CD4-positive, alpha-beta T cell treated with Interferon gamma for 1 hour (primary cell): Measurements from ENCODE around the gene STAM2.
"Not testable (repeated sequence)": the region's sequence is repeated elsewhere in the genome, so short reads cannot be mapped to it uniquely, and the experiment has no call there.

ENCODE experiments used
- DNase-seq: peaks from one replicate; pipeline ENCODE4 v3.0.0-alpha.2; 2020

Gene STAM2

GRCh38 chr2:152175368-152176112 lies at the start of gene STAM2:
Gene STAM2 (minus strand): TSS chr2:152175763. CDS start chr2:152175642, 121 bp downstream.
- DNase-seq, result peak; percentile 90

- no peak for DNase-seq
Measured at GRCh38 chr2:152223977-152224376, 48.4 kb upstream of the STAM2 start.

GRCh38 chr2:152222975-152223637 lies 47.5 kb upstream of the STAM2 start:
- DNase-seq, result no peak

GRCh38 chr2:152221839-152222238 lies 46.3 kb upstream of the STAM2 start:
- DNase-seq, result no peak

- DNase-seq, result no peak
Measured at GRCh38 chr2:152219077-152219828, 43.7 kb upstream of the STAM2 start.

GRCh38 chr2:152201466-152201830 lies 25.9 kb upstream of the STAM2 start:
- no peak for DNase-seq

- no peak for DNase-seq
Measured at GRCh38 chr2:152200565-152201465, 25.3 kb upstream of the STAM2 start.

GRCh38 chr2:152200101-152200500 lies 24.5 kb upstream of the STAM2 start:
- DNase-seq, result no peak

GRCh38 chr2:152198499-152198898 lies 22.9 kb upstream of the STAM2 start:
- no peak for DNase-seq

GRCh38 chr2:152197508-152198284 lies 22.1 kb upstream of the STAM2 start:
- not testable (repeated sequence) for DNase-seq

- no peak for DNase-seq
Measured at GRCh38 chr2:152189622-152190495, 14.3 kb upstream of the STAM2 start.

GRCh38 chr2:152186808-152187207 lies 11.2 kb upstream of the STAM2 start:
- not testable (repeated sequence) for DNase-seq

- DNase-seq, result no peak
Measured at GRCh38 chr2:152186262-152186661, 10.7 kb upstream of the STAM2 start.

- no peak for DNase-seq
Measured at GRCh38 chr2:152183401-152184073, 8.0 kb upstream of the STAM2 start.

- DNase-seq, result not testable (repeated sequence)
Measured at GRCh38 chr2:152177667-152178066, 2.1 kb upstream of the STAM2 start.

- DNase-seq, result no peak
Measured at GRCh38 chr2:152176113-152176714, 651 bp upstream of the STAM2 start.

- DNase-seq, result no peak
Measured at GRCh38 chr2:152175012-152175367, 573 bp downstream of the STAM2 start.

GRCh38 chr2:152174574-152174973 lies 989 bp downstream of the STAM2 start:
- no peak for DNase-seq

- DNase-seq, result no peak
Measured at GRCh38 chr2:152173831-152174230, 1.7 kb downstream of the STAM2 start.
